ENCODE measurements around the gene TBC1D1.
"Not testable (repeated sequence)": the region's sequence is repeated elsewhere in the genome, so short reads cannot be mapped to it uniquely, and the experiment has no call there.

TBC1D1 gene

DNA sequence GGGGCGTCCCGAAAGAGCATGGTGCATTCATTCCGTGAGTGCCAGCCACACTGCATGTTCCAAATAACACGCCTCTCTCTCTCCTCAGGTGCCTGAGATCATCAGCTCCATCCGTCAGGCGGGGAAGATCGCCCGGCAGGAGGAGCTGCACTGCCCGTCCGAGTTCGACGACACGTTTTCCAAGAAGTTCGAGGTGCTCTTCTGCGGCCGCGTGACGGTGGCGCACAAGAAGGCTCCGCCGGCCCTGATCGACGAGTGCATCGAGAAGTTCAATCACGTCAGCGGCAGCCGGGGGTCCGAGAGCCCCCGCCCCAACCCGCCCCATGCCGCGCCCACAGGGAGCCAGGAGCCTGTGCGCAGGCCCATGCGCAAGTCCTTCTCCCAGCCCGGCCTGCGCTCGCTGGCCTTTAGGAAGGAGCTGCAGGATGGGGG, 123.6 kb downstream of the TBC1D1 start:
- no peak for TF ChIP-seq CTCF (IDR thresholded peaks at IDR 0.05; ENCODE audit: insufficient read depth, low read depth, low read length, missing control alignments)
- DNase-seq (ENCODE audit: low read depth), result no peak
- H3K4me3 ChIP-seq (ENCODE audit: low read length), result no peak overlapping the region

- H3K4me3 ChIP-seq (ENCODE audit: low read length), result no peak overlapping the region
- TF ChIP-seq CTCF (IDR thresholded peaks at IDR 0.05; ENCODE audit: insufficient read depth, low read depth, low read length, missing control alignments), result no peak
- DNase-seq (ENCODE audit: low read depth), result no peak
Measured at GRCh38 chr4:38015886-38016515, 125.1 kb downstream of the TBC1D1 start.

GRCh38 chr4:38016698-38017097, 125.8 kb downstream of the TBC1D1 start:
- no peak for TF ChIP-seq CTCF (IDR thresholded peaks at IDR 0.05; ENCODE audit: insufficient read depth, low read depth, low read length, missing control alignments)
- no peak overlapping the region for H3K4me3 ChIP-seq (ENCODE audit: low read length)
- DNase-seq (ENCODE audit: low read depth), result no peak

GRCh38 chr4:38017609-38018008, 126.7 kb downstream of the TBC1D1 start:
- H3K4me3 ChIP-seq (ENCODE audit: low read length), result no peak overlapping the region
- no peak for TF ChIP-seq CTCF (IDR thresholded peaks at IDR 0.05; ENCODE audit: insufficient read depth, low read depth, low read length, missing control alignments)
- DNase-seq (ENCODE audit: low read depth), result peak; percentile 41

DNA sequence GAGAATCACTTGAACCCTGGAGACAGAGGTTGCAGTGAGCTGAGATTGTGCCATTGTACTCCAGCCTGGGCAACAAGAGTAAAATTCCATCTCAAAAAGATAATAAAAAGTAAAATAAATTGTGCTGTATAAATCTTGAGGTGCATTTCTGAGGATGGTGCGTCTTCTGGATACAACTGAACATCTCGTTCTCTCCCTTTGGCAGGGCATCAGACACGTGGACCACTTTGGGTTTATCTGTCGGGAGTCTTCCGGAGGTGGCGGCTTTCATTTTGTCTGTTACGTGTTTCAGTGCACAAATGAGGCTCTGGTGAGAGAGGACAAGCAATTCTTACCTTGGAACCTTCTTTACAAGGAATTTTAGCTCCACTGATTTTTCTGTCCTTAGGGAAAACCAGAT, 129.5 kb downstream of the TBC1D1 start:
- no peak for DNase-seq (ENCODE audit: low read depth)
- H3K4me3 ChIP-seq (ENCODE audit: low read length), result no peak overlapping the region
- TF ChIP-seq CTCF (IDR thresholded peaks at IDR 0.05; ENCODE audit: insufficient read depth, low read depth, low read length, missing control alignments), result no peak

- H3K4me3 ChIP-seq (ENCODE audit: low read length); DNase-seq (ENCODE audit: low read depth): not testable (repeated sequence)
Measured at GRCh38 chr4:38020961-38021360, 130.1 kb downstream of the TBC1D1 start.

- no peak overlapping the region for H3K4me3 ChIP-seq (ENCODE audit: low read length)
- TF ChIP-seq CTCF (IDR thresholded peaks at IDR 0.05; ENCODE audit: insufficient read depth, low read depth, low read length, missing control alignments), result no peak
- no peak for DNase-seq (ENCODE audit: low read depth)
Measured at GRCh38 chr4:38021751-38022150, 130.9 kb downstream of the TBC1D1 start.
